HG03442 (cell line): ENCODE results near the gene BCAR3.

Experiments
- ATAC-seq: cut with Tn5 transposase; IDR thresholded peaks from one replicate; pipeline ENCODE4 v1.9.1; 2021; ENCODE audit warnings: mild to moderate bottlenecking, moderate library complexity; ENCODE audit not compliant: unreplicated experiment

The BCAR3 gene

GRCh38 chr1:93518516-93518915 lies 163.1 kb downstream of the BCAR3 start:
- ATAC-seq = no peak

GRCh38 chr1:93516164-93516563 lies 165.5 kb downstream of the BCAR3 start:
- ATAC-seq = no peak
